Mononuclear cell (primary cell): ENCODE results near the gene MPND. TPM values are rescaled to one million over a fixed set of nuclear protein-coding genes. Genes with fewer than 3 reads are reported as not detected.

Experiments
- H3K27me3 ChIP-seq: 2 replicates; pipeline ENCODE4 v1.6.0; 2011; ENCODE audit warnings: low read length, control low read depth; ENCODE audit not compliant: insufficient read depth
- H3K4me1 ChIP-seq: 2 replicates; pipeline ENCODE4 v1.5.1; 2011; ENCODE audit warnings: mild to moderate bottlenecking, low read length, control low read depth; ENCODE audit not compliant: insufficient read depth
- H3K4me3 ChIP-seq: 2 replicates; pipeline ENCODE4 v1.5.1; 2011; ENCODE audit warnings: mild to moderate bottlenecking, low read length, moderate library complexity
- H3K9me3 ChIP-seq: 2 replicates; pipeline ENCODE4 v1.5.1; 2011; ENCODE audit warnings: low read depth, mild to moderate bottlenecking, control low read depth, low read length
- total RNA-seq: library from RNA; depleted of rRNA; stranded (reverse); fragments of >200 nt; gene quantifications from one replicate; pipeline ENCODE4 v1.2.3, GENCODE V29; 2012

MPND gene
- total RNA-seq, 1 donor: 7.3 TPM

- H3K4me3 ChIP-seq: no peak overlapping the region
Observed at GRCh38 chr19:4352701-4353121, 9.3 kb downstream of the MPND start.

GRCh38 chr19:4354282-4354681 lies 10.9 kb downstream of the MPND start:
- H3K27me3 ChIP-seq: no peaks in the 10 kb centered on the region
- H3K4me1 ChIP-seq: no peaks in the 10 kb centered on the region
- H3K4me3 ChIP-seq: no peak overlapping the region
- H3K9me3 ChIP-seq: no peaks in the 10 kb centered on the region

More at GRCh38 chr19:4352701-4353121, 9.3 kb downstream of the MPND start:
- Histone ChIP-seq H3K4me1 (no peaks in the 10 kb centered on the region), H3K27me3 (no peaks in the 10 kb centered on the region), H3K9me3 (no peaks in the 10 kb centered on the region)

- Histone ChIP-seq H3K27me3 (no peaks in the 10 kb centered on the region), H3K4me1 (no peaks in the 10 kb centered on the region), H3K9me3 (no peaks in the 10 kb centered on the region), H3K4me3 (no peak overlapping the region)
Observed at GRCh38 chr19:4354897-4355296, 11.5 kb downstream of the MPND start.

- no peaks in the 10 kb centered on the region for H3K27me3 ChIP-seq
- no peaks in the 10 kb centered on the region for H3K4me1 ChIP-seq
- H3K9me3 ChIP-seq: no peaks in the 10 kb centered on the region
- no peak overlapping the region for H3K4me3 ChIP-seq
Observed at GRCh38 chr19:4357095-4357797, 13.9 kb downstream of the MPND start.

- no peaks in the 10 kb centered on the region for H3K27me3 ChIP-seq
- H3K4me1 ChIP-seq: no peaks in the 10 kb centered on the region
- no peak overlapping the region for H3K4me3 ChIP-seq
- H3K9me3 ChIP-seq: no peaks in the 10 kb centered on the region
Observed at GRCh38 chr19:4357921-4358326, 14.6 kb downstream of the MPND start.

GRCh38 chr19:4358709-4359626 lies 15.6 kb downstream of the MPND start:
- Histone ChIP-seq H3K4me3 (no peak overlapping the region), H3K9me3 (no peaks in the 10 kb centered on the region), H3K27me3 (no peaks in the 10 kb centered on the region), H3K4me1 (no peaks in the 10 kb centered on the region)

GRCh38 chr19:4359627-4360000 lies 16.3 kb downstream of the MPND start:
- no peaks in the 10 kb centered on the region for H3K9me3 ChIP-seq
- H3K27me3 ChIP-seq: no peaks in the 10 kb centered on the region
- no peak overlapping the region for H3K4me3 ChIP-seq
- H3K4me1 ChIP-seq: no peaks in the 10 kb centered on the region

GRCh38 chr19:4360081-4360569 lies 16.8 kb downstream of the MPND start:
- Histone ChIP-seq H3K27me3 (no peaks in the 10 kb centered on the region), H3K4me1 (no peaks in the 10 kb centered on the region)

GRCh38 chr19:4360641-4361151 lies 17.3 kb downstream of the MPND start:
- H3K27me3 ChIP-seq: no peaks in the 10 kb centered on the region
- H3K9me3 ChIP-seq: no peaks in the 10 kb centered on the region
- no peak overlapping the region for H3K4me3 ChIP-seq
- no peaks in the 10 kb centered on the region for H3K4me1 ChIP-seq

More at GRCh38 chr19:4360081-4360569, 16.8 kb downstream of the MPND start:
- H3K9me3 ChIP-seq: no peaks in the 10 kb centered on the region
- H3K4me3 ChIP-seq: no peak overlapping the region

- Histone ChIP-seq H3K9me3 (no peaks in the 10 kb centered on the region), H3K27me3 (no peaks in the 10 kb centered on the region), H3K4me1 (no peaks in the 10 kb centered on the region), H3K4me3 (no peak overlapping the region)
Observed at GRCh38 chr19:4361152-4362046, 18.0 kb downstream of the MPND start.

- no peak overlapping the region for H3K4me3 ChIP-seq
- no peaks in the 10 kb centered on the region for H3K4me1 ChIP-seq
- H3K27me3 ChIP-seq: no peaks in the 10 kb centered on the region
- no peaks in the 10 kb centered on the region for H3K9me3 ChIP-seq
Observed at GRCh38 chr19:4362101-4362828, 18.9 kb downstream of the MPND start.

GRCh38 chr19:4362831-4363545 lies 19.6 kb downstream of the MPND start:
- Histone ChIP-seq H3K27me3 (no peaks in the 10 kb centered on the region), H3K9me3 (no peaks in the 10 kb centered on the region), H3K4me3 (no peak overlapping the region), H3K4me1 (peaks cover 3% of the 10 kb centered on the region)

- H3K4me1 ChIP-seq: peaks cover 11% of the 10 kb centered on the region
- no peak overlapping the region for H3K4me3 ChIP-seq
- no peaks in the 10 kb centered on the region for H3K27me3 ChIP-seq
- H3K9me3 ChIP-seq: no peaks in the 10 kb centered on the region
Observed at GRCh38 chr19:4363571-4364304, 20.4 kb downstream of the MPND start.
